Tibial nerve (tissue), 3 donors: ENCODE data around the gene GASK1A.

Experiments
- POLR2A ChIP-seq, 2 donors: fragments of 450-650 bp; IDR thresholded peaks; one replicate each; pipeline ENCODE4 v1.6.1; 2017; ENCODE audit warnings: antibody characterized with exemption in 2 of 2, mild to moderate bottlenecking in 2 of 2, moderate library complexity in 2 of 2
- TF ChIP-seq, protein P1 (sequence below), 5 experiments: fragments of 200-600 bp in 3 of 5; fragments of 450-650 bp in 2 of 5; sonication (generic) in 3 of 5; IDR thresholded peaks; one replicate each; pipeline ENCODE4 v1.5.1; 2016 to 2019; ENCODE audit warnings: antibody characterized with exemption in 5 of 5, mild to moderate bottlenecking in 3 of 5, moderate library complexity in 2 of 5

DNA sequence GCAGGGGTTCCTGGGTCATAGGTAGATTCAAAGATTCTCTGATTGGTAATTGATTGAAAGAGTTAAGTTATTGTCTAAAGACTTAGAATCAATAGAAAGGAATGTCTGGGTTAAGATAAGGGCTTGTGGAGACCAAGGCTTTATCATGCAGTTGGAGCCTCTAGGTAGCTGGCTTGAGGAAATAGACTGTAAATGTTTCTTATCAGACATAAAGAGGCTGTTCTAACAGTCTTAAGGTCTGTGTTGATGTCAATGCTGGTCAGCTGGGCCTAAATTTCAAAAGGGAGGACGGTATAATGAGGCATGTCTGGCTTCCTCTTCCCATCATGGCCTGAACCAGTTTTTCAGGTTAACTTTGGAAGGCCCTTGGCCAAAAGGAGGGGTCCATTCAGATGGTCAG, 48.9 kb downstream of the GASK1A start:
- TF ChIP-seq, protein P1, sequence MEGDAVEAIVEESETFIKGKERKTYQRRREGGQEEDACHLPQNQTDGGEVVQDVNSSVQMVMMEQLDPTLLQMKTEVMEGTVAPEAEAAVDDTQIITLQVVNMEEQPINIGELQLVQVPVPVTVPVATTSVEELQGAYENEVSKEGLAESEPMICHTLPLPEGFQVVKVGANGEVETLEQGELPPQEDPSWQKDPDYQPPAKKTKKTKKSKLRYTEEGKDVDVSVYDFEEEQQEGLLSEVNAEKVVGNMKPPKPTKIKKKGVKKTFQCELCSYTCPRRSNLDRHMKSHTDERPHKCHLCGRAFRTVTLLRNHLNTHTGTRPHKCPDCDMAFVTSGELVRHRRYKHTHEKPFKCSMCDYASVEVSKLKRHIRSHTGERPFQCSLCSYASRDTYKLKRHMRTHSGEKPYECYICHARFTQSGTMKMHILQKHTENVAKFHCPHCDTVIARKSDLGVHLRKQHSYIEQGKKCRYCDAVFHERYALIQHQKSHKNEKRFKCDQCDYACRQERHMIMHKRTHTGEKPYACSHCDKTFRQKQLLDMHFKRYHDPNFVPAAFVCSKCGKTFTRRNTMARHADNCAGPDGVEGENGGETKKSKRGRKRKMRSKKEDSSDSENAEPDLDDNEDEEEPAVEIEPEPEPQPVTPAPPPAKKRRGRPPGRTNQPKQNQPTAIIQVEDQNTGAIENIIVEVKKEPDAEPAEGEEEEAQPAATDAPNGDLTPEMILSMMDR (IDR thresholded peaks at IDR 0.05): no peak
- no peak for TF ChIP-seq POLR2A (IDR thresholded peaks at IDR 0.05)
